HepG2 (cell line): ENCODE results near the gene CDC42BPG. TPM values are rescaled to one million over a fixed set of nuclear protein-coding genes. Genes with fewer than 3 reads are reported as not detected.
A peak's percentile ranks its signal among the peaks of the same experiment; 100 is the strongest.

Experiments used
- HCFC1 ChIP-seq: fragments of 150-350 bp; IDR thresholded peaks from 2 replicates; pipeline ENCODE4 v1.6.1; 2014; ENCODE audit warnings: low read depth, low read length
- JARID2 ChIP-seq: sonication (generic); formaldehyde crosslinking; IDR thresholded peaks from 2 replicates; pipeline ENCODE4 v1.8.1; 2023; ENCODE audit warnings: missing genetic modification reagents, inconsistent platforms; ENCODE audit not compliant: insufficient replicate concordance
- MXI1 ChIP-seq: IDR thresholded peaks from 3 replicates; pipeline ENCODE4 v1.6.1; 2012; ENCODE audit warnings: low read depth, low read length, inconsistent platforms, borderline replicate concordance
- NFE2 ChIP-seq: sonication (generic); formaldehyde crosslinking; IDR thresholded peaks from 2 replicates; pipeline ENCODE4 v1.4.0; 2020; ENCODE audit warnings: missing genetic modification reagents
- NR2F2 ChIP-seq: IDR thresholded peaks from 2 replicates; pipeline ENCODE4 v1.6.1; 2012; ENCODE audit warnings: low read depth, inconsistent platforms, borderline replicate concordance
- NR2F6 ChIP-seq, 2 experiments: IDR thresholded peaks; 2 replicates each; pipeline ENCODE4 v1.6.1; 2016; ENCODE audit warnings: antibody characterized with exemption in 1 of 2, mild to moderate bottlenecking in 1 of 2
- NR3C1 ChIP-seq: sonication (generic); formaldehyde crosslinking; IDR thresholded peaks from 2 replicates; pipeline ENCODE4 v1.4.0; 2020; ENCODE audit warnings: missing genetic modification reagents
- SALL1 ChIP-seq: sonication (generic); formaldehyde crosslinking; IDR thresholded peaks from 2 replicates; pipeline ENCODE4 v1.8.0; 2022; ENCODE audit warnings: mild to moderate bottlenecking, missing genetic modification reagents
- ZBTB20 ChIP-seq: sonication (generic); formaldehyde crosslinking; IDR thresholded peaks from 2 replicates; pipeline ENCODE4 v1.8.1; 2023; ENCODE audit warnings: missing genetic modification reagents, low read depth, mild to moderate bottlenecking, borderline replicate concordance
- ZFX ChIP-seq: sonication (generic); formaldehyde crosslinking; IDR thresholded peaks from 2 replicates; pipeline ENCODE4 v1.4.0; 2020; ENCODE audit warnings: mild to moderate bottlenecking, low read depth, missing genetic modification reagents, moderate library complexity
- ZNF629 ChIP-seq: sonication (generic); formaldehyde crosslinking; conservative IDR thresholded peaks from 2 replicates; pipeline ENCODE4 v1.5.0; 2020; ENCODE audit warnings: missing genetic modification reagents
- ZNF674 ChIP-seq: sonication (generic); formaldehyde crosslinking; IDR thresholded peaks from 2 replicates; pipeline ENCODE4 v1.5.0; 2020; ENCODE audit warnings: low read depth, mild to moderate bottlenecking, missing genetic modification reagents
- ZNF891 ChIP-seq: sonication (generic); formaldehyde crosslinking; IDR thresholded peaks from 2 replicates; pipeline ENCODE4 v1.5.0; 2020; ENCODE audit warnings: mild to moderate bottlenecking, missing genetic modification reagents
- polyA plus RNA-seq, 8 experiments: library from polyadenylated mRNA; depleted of rRNA in 3 of 8; stranded (reverse) in 7 of 8; unstranded in 1 of 8; fragments of >200 nt; fragmentation: Illumina TruSeq in 4 of 8; extraction: Trizol in 4 of 8; gene quantifications; 2 replicates each; pipeline versions ENCODE4 v1.2.1 to v1.2.3, GENCODE V29; 2011 to 2016; ENCODE audit warnings: low read depth in 4 of 8, missing spikeins in 1 of 8, mixed read lengths in 1 of 8; ENCODE audit not compliant: insufficient read depth in 1 of 8
- total RNA-seq, 5 experiments: library from RNA; depleted of rRNA; stranded (reverse); fragments of >200 nt; fragmentation: Illumina TruSeq; extraction: Trizol; gene quantifications; 2 replicates each; pipeline ENCODE4 v1.2.3, GENCODE V29; 2016; ENCODE audit warnings: low read depth in 1 of 5
- TF ChIP-seq, protein P1 (sequence below): sonication (generic); formaldehyde crosslinking; IDR thresholded peaks from 2 replicates; pipeline ENCODE4 v1.8.0; 2022; ENCODE audit warnings: mild to moderate bottlenecking, missing genetic modification reagents; ENCODE audit not compliant: insufficient replicate concordance
- TF ChIP-seq, protein P2 (sequence below): sonication (generic); formaldehyde crosslinking; IDR thresholded peaks from 2 replicates; pipeline ENCODE4 v1.9.0; 2021; ENCODE audit warnings: mild to moderate bottlenecking, missing genetic modification reagents
- TF ChIP-seq, protein P3 (sequence below), 2 experiments: sonication (generic) in 1 of 2; formaldehyde crosslinking in 1 of 2; IDR thresholded peaks; 2 replicates each; pipeline versions ENCODE4 v1.5.1 to v1.6.1; 2011 to 2020; ENCODE audit warnings: borderline replicate concordance in 1 of 2, low read depth in 1 of 2, low read length in 1 of 2, mild to moderate bottlenecking in 1 of 2, missing genetic modification reagents in 1 of 2, moderate library complexity in 1 of 2

CDC42BPG gene
- total and polyA plus RNA-seq, 2 of the 13 experiments (the other 11 are each of a cell fraction or from before 2014, with no cell fraction given): 0.55 to 1.4 TPM

GRCh38 chr11:64870176-64870892, 25.9 kb upstream of the CDC42BPG start (continued):
- TF ChIP-seq, protein P1, sequence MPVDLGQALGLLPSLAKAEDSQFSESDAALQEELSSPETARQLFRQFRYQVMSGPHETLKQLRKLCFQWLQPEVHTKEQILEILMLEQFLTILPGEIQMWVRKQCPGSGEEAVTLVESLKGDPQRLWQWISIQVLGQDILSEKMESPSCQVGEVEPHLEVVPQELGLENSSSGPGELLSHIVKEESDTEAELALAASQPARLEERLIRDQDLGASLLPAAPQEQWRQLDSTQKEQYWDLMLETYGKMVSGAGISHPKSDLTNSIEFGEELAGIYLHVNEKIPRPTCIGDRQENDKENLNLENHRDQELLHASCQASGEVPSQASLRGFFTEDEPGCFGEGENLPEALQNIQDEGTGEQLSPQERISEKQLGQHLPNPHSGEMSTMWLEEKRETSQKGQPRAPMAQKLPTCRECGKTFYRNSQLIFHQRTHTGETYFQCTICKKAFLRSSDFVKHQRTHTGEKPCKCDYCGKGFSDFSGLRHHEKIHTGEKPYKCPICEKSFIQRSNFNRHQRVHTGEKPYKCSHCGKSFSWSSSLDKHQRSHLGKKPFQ (CRISPR knock-in tag): no peak
- TF ChIP-seq NR2F2: no peak
- peak; percentile 50; the same call in 1 of the 3 replicates for TF ChIP-seq MXI1
- peak; percentile 76; the same call in 1 of the 2 replicates for TF ChIP-seq NFE2 (CRISPR knock-in tag)
- TF ChIP-seq NR2F6 (IDR thresholded peaks at IDR 0.05): peak; percentile 47; the same call in 1 of the 2 replicates
- TF ChIP-seq NR2F6 (CRISPR knock-in tag; IDR thresholded peaks at IDR 0.05): peak; percentile 55; the same call in 1 of the 2 replicates
- no peak for TF ChIP-seq ZBTB20 (CRISPR knock-in tag)
- no peak for TF ChIP-seq ZFX
- no peak for TF ChIP-seq HCFC1
- no peak for TF ChIP-seq ZNF674 (CRISPR knock-in tag)
- TF ChIP-seq, protein P2, sequence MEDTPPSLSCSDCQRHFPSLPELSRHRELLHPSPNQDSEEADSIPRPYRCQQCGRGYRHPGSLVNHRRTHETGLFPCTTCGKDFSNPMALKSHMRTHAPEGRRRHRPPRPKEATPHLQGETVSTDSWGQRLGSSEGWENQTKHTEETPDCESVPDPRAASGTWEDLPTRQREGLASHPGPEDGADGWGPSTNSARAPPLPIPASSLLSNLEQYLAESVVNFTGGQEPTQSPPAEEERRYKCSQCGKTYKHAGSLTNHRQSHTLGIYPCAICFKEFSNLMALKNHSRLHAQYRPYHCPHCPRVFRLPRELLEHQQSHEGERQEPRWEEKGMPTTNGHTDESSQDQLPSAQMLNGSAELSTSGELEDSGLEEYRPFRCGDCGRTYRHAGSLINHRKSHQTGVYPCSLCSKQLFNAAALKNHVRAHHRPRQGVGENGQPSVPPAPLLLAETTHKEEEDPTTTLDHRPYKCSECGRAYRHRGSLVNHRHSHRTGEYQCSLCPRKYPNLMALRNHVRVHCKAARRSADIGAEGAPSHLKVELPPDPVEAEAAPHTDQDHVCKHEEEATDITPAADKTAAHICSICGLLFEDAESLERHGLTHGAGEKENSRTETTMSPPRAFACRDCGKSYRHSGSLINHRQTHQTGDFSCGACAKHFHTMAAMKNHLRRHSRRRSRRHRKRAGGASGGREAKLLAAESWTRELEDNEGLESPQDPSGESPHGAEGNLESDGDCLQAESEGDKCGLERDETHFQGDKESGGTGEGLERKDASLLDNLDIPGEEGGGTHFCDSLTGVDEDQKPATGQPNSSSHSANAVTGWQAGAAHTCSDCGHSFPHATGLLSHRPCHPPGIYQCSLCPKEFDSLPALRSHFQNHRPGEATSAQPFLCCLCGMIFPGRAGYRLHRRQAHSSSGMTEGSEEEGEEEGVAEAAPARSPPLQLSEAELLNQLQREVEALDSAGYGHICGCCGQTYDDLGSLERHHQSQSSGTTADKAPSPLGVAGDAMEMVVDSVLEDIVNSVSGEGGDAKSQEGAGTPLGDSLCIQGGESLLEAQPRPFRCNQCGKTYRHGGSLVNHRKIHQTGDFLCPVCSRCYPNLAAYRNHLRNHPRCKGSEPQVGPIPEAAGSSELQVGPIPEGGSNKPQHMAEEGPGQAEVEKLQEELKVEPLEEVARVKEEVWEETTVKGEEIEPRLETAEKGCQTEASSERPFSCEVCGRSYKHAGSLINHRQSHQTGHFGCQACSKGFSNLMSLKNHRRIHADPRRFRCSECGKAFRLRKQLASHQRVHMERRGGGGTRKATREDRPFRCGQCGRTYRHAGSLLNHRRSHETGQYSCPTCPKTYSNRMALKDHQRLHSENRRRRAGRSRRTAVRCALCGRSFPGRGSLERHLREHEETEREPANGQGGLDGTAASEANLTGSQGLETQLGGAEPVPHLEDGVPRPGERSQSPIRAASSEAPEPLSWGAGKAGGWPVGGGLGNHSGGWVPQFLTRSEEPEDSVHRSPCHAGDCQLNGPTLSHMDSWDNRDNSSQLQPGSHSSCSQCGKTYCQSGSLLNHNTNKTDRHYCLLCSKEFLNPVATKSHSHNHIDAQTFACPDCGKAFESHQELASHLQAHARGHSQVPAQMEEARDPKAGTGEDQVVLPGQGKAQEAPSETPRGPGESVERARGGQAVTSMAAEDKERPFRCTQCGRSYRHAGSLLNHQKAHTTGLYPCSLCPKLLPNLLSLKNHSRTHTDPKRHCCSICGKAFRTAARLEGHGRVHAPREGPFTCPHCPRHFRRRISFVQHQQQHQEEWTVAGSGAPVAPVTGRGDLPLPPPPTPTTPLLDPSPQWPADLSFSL: no peak; the same call in 1 of the 2 replicates
- no peak for TF ChIP-seq NR3C1 (CRISPR knock-in tag)
- TF ChIP-seq JARID2 (CRISPR knock-in tag): no peak
- TF ChIP-seq, protein P3, sequence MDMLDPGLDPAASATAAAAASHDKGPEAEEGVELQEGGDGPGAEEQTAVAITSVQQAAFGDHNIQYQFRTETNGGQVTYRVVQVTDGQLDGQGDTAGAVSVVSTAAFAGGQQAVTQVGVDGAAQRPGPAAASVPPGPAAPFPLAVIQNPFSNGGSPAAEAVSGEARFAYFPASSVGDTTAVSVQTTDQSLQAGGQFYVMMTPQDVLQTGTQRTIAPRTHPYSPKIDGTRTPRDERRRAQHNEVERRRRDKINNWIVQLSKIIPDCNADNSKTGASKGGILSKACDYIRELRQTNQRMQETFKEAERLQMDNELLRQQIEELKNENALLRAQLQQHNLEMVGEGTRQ (IDR thresholded peaks at IDR 0.05; ENCODE audit: low read depth, low read length): no peak
- TF ChIP-seq, protein P3 (CRISPR knock-in tag; IDR thresholded peaks at IDR 0.05; ENCODE audit: borderline replicate concordance): no peak
- TF ChIP-seq SALL1: peak; percentile 31
- TF ChIP-seq ZNF891: no peak
- TF ChIP-seq ZNF629 (CRISPR knock-in tag): 0 out of 2 replicates have a peak, but pooled peaks have one; percentile 26
